ENCODE results near the gene OR52K1. TPM values are rescaled to one million over a fixed set of nuclear protein-coding genes. Genes with fewer than 3 reads are reported as not detected.

OR52K1 gene
- not detected for total RNA-seq

- no peak within 1 kb of the TSS for H3K4me3 ChIP-seq
- WGBS, 2 donors = 72 to 73% methylated on average over 2 of the region's 2 CpGs
- H3K9me3 ChIP-seq = no peaks in the 10 kb centered on the region
- intact Hi-C loops (cut with DNase I) = no loop called here
- H3K4me1 ChIP-seq = no peaks in the 10 kb centered on the region
- ATAC-seq (no peak), DNase-seq (peak in 1 of 4 donors; percentile 38)
- TF ChIP-seq CTCF (IDR thresholded peaks at IDR 0.05) = no peak
- no peak for TF ChIP-seq POLR2A (IDR thresholded peaks at IDR 0.05)
- H3K36me3 ChIP-seq (replicated peaks in 1 of 2; ENCODE audit: insufficient read depth in 1 of 2, low read depth in 2 of 2) = no peaks in the 10 kb centered on the region
- H3K27me3 ChIP-seq = no peaks in the 10 kb centered on the region
- no peak within 1 kb of the TSS for H3K27ac ChIP-seq
Observed at GRCh38 chr11:4482445-4482844, at the start of gene OR52K1. Gene OR52K1 (plus strand): TSS chr11:4482646. CDS start chr11:4488901, 6,255 bp downstream.

- intact Hi-C loops (cut with DNase I) = no loop called here
- no peak overlapping the region for H3K27ac ChIP-seq
- no peak for TF ChIP-seq POLR2A (IDR thresholded peaks at IDR 0.05)
- no peak for TF ChIP-seq CTCF (IDR thresholded peaks at IDR 0.05)
- no peaks in the 10 kb centered on the region for H3K4me1 ChIP-seq
- DNase-seq = no peak
- no peaks in the 10 kb centered on the region for H3K27me3 ChIP-seq
- no peak overlapping the region for H3K4me3 ChIP-seq
- no peaks in the 10 kb centered on the region for H3K36me3 ChIP-seq (replicated peaks in 1 of 2; ENCODE audit: insufficient read depth in 1 of 2, low read depth in 2 of 2)
- no peaks in the 10 kb centered on the region for H3K9me3 ChIP-seq
- no peak for ATAC-seq
- 64 to 69% methylated on average over 2 of the region's 2 CpGs for WGBS, 2 donors
Observed at GRCh38 chr11:4433856-4434255, 48.6 kb upstream of the OR52K1 start.

DNA sequence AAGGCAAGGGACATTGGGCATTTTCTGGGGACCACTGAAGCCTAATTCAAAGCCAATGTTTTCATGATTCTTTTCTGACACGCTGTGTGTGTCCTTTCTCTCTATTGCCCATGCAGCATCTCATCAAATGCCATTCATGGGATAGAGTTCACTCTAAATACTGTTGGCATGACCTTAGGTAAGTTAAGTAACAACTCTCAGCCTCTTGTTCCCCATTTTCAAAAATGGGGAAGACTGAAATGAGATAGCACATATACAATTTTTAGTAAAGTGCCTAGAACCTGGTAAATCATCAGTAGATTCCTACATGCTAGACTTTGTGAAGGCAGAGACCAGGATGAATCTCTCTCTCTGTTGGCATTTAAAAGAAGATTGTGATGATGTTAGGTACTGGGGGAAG is 46.0 kb upstream of the OR52K1 start:
- Histone ChIP-seq H3K4me1 (no peaks in the 10 kb centered on the region), H3K27me3 (no peaks in the 10 kb centered on the region), H3K9me3 (no peaks in the 10 kb centered on the region), H3K27ac (no peak overlapping the region), H3K36me3 (replicated peaks in 1 of 2; ENCODE audit: insufficient read depth in 1 of 2, low read depth in 2 of 2) (no peaks in the 10 kb centered on the region), H3K4me3 (no peak overlapping the region)
- DNase-seq (no peak), ATAC-seq (no peak)
- 75 to 95% methylated on average over 1 of the region's 1 CpG for WGBS, 2 donors
- intact Hi-C loops (cut with DNase I) = no loop called here
- TF ChIP-seq POLR2A (IDR thresholded peaks at IDR 0.05) (no peak), CTCF (IDR thresholded peaks at IDR 0.05) (no peak)

DNA sequence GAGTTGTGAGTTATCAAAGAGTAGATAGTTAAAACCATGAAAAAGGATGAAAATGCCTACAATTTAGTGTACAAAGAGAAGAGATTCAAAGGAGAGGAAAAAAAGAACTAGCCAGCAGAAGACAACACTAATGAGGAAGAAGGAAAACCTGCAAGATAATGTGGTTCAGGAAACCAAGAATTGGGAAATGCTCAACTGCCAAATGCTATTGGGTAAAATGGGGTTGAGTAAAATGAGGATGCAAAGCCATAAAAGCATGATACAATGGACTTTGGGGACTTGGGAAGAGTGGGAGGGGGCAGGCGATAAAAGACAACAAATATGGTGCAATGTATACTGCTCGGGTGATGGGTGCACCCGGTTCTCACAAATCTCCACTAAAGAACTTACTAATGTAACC is 40.9 kb upstream of the OR52K1 start:
- H3K27ac ChIP-seq = no peak overlapping the region
- no peaks in the 10 kb centered on the region for H3K4me1 ChIP-seq
- H3K36me3 ChIP-seq (replicated peaks in 1 of 2; ENCODE audit: insufficient read depth in 1 of 2, low read depth in 2 of 2) = no peaks in the 10 kb centered on the region
- 73 to 88% methylated on average over 3 of the region's 3 CpGs for WGBS, 2 donors
- intact Hi-C loops (cut with DNase I) = no loop called here
- TF ChIP-seq POLR2A (IDR thresholded peaks at IDR 0.05) (no peak), CTCF (IDR thresholded peaks at IDR 0.05) (no peak)
- no peaks in the 10 kb centered on the region for H3K27me3 ChIP-seq
- H3K9me3 ChIP-seq = no peaks in the 10 kb centered on the region
- no peak overlapping the region for H3K4me3 ChIP-seq
- ATAC-seq = no peak
- DNase-seq = no peak

DNA sequence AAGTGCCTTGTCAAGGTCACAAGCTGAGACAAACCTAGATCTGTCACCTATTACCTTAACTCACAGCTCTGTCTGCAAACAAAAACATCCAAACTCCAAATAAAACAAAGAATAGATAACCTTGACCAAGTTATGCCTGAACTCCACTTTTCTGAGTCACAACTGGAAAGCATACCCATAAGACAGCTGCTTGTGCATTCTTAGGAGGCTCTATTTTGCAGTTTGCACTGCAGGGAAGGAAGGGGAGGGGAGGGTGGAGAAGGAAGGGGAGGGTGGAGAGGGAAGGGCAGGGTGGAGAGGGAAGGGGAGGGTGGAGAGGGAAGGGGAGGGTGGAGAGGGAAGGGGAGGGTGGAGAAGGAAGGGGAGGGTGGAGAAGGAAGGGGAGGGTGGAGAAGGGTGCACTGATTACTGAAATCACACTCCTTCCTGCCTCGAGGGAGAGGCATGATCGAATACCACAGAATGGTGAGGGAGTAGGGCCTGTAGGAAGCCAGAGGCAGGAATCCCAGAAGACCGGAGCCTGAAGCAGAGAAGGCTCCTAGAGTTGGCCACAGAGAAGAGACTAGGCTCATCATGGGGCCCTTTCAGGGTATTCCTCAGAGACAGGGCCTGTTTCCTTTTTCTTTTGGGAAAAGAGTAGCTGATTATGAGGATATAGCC is 39.1 kb upstream of the OR52K1 start:
- Histone ChIP-seq H3K27ac (no peak overlapping the region), H3K27me3 (no peaks in the 10 kb centered on the region), H3K4me1 (no peaks in the 10 kb centered on the region), H3K4me3 (no peak overlapping the region), H3K9me3 (no peaks in the 10 kb centered on the region), H3K36me3 (replicated peaks in 1 of 2; ENCODE audit: insufficient read depth in 1 of 2, low read depth in 2 of 2) (no peaks in the 10 kb centered on the region)
- intact Hi-C loops (cut with DNase I) = no loop called here
- ATAC-seq (no peak), DNase-seq (no peak)
- no peak for TF ChIP-seq CTCF (IDR thresholded peaks at IDR 0.05)
- no peak for TF ChIP-seq POLR2A (IDR thresholded peaks at IDR 0.05)
- 53 to 61% methylated on average over 3 of the region's 3 CpGs for WGBS, 2 donors

Measured in body of pancreas (tissue), 4 donors.